Prostate gland (tissue), 2 donors: ENCODE results near the gene ARAP2.

Experiments used
- POLR2A ChIP-seq: fragments of 450-650 bp; IDR thresholded peaks from one replicate; pipeline ENCODE4 v1.6.1; 2016; ENCODE audit warnings: antibody characterized with exemption, mild to moderate bottlenecking
- POLR2AphosphoS5 ChIP-seq: sonication (generic); formaldehyde crosslinking; IDR thresholded peaks from one replicate; pipeline ENCODE4 v1.6.1; 2017; ENCODE audit warnings: antibody characterized with exemption
- TF ChIP-seq, protein P1 (sequence below), 4 experiments: fragments of 200-600 bp in 2 of 4; fragments of 450-650 bp in 2 of 4; sonication (generic) in 2 of 4; IDR thresholded peaks; 1 replicate in 3 of 4; 2 replicates in 1 of 4; pipeline ENCODE4 v1.5.1; 2016 to 2019; ENCODE audit warnings: antibody characterized with exemption in 4 of 4, mild to moderate bottlenecking in 2 of 4, moderate library complexity in 2 of 4

DNA sequence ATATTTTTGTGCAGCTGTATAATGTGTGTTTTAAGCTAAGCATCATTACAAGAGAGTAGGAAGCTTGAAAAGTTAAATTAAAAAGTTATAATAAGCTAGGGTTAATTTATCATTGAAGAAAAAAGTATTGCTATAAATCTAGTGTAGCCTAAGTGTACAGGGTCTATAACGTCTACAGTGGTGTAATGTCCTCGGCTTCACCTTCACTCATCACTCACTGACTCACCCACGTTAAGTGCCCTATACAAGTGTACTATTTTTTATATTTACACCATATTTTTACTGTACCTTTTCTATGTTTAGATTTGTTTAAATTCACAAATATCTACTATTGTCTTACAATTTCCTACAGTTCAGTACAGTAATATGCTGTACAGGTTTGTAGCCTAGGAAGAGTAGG lies 23.5 kb downstream of the ARAP2 start:
- TF ChIP-seq, protein P1, sequence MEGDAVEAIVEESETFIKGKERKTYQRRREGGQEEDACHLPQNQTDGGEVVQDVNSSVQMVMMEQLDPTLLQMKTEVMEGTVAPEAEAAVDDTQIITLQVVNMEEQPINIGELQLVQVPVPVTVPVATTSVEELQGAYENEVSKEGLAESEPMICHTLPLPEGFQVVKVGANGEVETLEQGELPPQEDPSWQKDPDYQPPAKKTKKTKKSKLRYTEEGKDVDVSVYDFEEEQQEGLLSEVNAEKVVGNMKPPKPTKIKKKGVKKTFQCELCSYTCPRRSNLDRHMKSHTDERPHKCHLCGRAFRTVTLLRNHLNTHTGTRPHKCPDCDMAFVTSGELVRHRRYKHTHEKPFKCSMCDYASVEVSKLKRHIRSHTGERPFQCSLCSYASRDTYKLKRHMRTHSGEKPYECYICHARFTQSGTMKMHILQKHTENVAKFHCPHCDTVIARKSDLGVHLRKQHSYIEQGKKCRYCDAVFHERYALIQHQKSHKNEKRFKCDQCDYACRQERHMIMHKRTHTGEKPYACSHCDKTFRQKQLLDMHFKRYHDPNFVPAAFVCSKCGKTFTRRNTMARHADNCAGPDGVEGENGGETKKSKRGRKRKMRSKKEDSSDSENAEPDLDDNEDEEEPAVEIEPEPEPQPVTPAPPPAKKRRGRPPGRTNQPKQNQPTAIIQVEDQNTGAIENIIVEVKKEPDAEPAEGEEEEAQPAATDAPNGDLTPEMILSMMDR (IDR thresholded peaks at IDR 0.05) = no peak
- TF ChIP-seq POLR2A = no peak
- no peak for TF ChIP-seq POLR2AphosphoS5
